Activated CD4-positive, alpha-beta T cell treated with anti-CD3 and anti-CD28 coated beads, Interleukin-2, amount 50 U/mL, for 48 hours (primary cell): ENCODE measurements around the gene TNFSF12.
"Not testable (repeated sequence)": the region's sequence is repeated elsewhere in the genome, so short reads cannot be mapped to it uniquely, and the experiment has no call there.

Source experiments
- DNase-seq, 2 experiments: peaks; one replicate each; pipeline ENCODE4 v3.0.0-alpha.2; 2020

Gene TNFSF12

DNA sequence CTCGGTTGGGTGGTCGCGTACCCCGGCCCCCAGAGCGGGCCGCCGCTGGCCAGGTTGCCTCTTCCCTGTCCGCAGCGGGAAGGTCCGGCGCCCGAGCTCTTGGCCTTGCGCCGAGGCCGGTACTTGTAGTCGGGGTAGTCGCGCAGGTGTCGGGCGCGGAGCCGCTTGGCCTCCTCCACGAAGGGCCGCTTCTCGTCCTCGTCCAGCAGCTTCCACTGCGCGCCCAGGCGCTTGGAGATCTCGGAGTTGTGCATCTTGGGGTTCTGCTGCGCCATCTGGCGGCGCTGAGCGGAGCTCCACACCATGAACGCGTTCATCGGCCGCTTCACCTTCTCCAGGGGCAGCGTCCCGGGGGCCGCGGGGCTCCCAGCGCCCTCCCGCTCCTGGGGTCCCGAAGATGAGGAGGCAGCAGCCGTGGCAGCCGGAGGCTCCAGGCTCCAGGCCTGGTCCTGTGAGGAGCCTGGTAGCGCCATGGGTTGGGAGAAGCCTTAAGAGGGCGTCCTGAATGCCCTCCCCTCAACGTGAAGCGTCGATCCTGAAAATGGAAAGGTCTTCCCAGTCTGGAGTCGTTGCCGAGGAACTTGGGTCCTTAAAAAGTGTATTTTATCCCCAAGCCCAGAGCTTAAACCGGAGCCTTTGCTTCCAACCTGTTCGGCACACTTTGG is 40.5 kb downstream of the TNFSF12 start:
- peak; percentile 68 to 73 for DNase-seq

DNA sequence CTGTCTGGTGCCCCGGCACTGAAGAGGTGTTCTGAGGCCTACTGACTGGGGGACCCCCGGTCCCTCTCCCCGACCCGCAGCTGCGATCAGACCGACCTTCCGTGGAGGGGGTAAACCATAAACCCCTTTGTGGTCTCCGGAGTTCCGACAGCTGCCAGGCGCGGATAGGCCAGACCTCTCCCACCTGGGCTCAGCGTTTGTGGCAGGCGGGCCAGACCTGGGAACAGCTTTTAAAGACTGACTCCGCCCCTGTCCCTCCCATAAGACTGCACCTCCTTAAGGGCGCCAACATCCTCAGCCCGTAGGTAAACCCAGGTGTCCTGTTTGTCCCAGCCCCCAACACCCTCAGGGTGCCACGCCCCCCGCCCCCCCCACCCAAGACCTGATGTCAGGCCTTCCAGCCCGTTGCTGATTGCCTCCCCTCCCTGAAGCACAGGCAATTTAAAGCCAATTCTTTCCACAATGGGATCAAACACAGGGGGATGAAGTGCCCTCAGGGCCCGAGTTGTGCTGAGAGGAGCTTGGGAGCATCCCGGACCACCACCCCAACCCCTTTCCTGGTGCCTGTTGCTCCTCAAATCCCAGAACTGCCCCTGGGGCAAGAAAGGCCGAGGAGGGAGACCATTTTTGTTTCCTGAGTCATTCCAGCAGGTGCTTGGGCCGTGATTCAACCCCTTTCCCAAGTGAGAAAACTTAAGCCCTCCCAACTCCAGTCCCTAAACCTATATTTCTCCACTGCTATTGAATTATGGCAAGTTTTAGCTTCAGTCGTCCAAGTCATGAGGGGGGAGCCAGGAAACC is 41.2 kb downstream of the TNFSF12 start, which contains the start of gene SOX15:
Gene SOX15, minus strand, starts transcription at position 204 of the 801 bp plus-strand sequence. CDS start 418 bp downstream, outside the sequence.
- no peak for DNase-seq

DNA sequence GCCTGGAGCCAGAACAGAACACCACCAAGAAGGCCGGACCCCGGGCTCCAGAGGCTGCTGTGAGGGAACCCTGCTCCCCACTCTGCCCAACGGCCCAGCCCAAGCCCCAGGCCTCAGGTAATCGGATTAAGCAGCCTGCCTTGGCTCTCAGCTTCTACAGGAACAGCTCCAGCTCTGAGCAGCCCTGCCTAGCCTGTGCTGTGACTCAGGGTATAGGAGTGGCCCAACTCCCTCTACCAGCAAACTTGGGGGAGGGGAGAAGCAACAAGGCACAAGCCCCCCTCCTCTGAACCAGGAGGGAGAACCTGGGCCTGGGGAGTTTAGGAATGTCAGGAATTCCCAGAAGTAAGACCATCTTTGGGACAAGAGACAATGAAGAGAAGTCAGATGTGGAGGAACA is 41.9 kb downstream of the TNFSF12 start:
- DNase-seq: no peak

DNA sequence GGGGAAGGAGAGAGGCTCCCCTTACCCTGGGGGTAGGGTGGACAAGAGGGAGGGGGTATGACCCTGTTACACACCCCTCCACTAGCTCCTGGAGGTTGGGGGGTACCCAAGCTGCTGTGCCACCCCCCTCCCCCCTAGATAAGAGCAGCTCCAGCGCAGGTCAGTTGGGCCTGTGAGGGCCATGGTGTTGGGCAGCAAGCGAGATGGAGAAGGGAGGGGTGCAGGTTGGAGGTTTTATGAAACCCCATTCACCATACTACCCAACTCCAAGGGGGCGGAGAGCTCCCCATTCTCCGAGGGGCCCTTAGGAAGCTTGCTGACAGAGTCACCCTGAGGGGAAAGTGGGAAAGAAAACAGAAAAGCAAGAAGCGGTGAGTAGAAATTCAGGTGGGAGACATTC is 42.7 kb downstream of the TNFSF12 start:
- DNase-seq: no peak

DNA sequence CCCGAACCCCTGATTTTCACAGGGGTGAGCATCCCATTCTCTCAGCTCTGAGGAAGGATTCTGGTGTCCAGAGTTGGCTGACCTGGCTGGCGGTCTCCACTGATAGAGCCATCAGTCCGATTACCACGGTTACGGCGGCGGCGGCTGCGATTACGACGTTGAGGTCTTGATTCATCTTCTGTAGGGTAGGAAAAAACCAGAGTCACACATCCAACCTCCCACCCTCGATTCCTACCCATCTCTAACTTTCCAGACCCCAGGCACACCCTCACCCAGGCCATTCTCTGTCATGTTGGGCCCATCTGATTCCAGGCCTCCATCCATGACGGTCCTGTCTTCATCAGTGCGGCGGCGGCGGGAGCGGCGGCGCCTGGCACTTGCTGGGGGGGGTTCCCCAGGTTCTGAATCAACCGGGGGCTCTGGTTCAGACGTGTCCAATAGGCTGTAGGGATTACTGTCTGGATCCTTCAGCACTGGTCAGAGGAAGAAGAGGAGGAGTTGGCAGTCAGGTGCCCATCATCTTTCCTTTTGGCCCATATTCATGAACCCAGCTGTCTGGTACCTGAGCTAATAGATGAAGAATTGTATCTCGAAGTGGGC is 43.7 kb downstream of the TNFSF12 start:
- no peak for DNase-seq

DNA sequence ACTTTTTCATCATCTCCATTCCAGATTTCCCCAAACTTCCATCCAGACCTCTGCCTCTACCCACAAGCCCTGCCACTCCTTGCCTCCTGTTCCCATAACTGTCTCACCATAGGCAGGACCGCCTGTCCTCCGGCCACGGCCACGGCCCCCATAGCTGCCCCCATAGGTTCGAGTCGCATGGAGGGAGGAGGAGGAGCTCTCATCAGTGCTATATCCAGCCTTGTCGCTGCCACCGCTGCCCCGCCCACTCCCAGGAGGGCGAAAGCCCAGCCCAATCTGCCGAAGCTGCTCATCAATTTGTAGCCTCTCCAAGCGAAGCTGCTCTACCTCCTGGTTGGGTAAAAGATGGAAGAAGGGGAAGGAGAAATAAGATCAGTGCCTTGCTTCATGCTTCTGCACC is 44.4 kb downstream of the TNFSF12 start:
- DNase-seq: no peak

DNA sequence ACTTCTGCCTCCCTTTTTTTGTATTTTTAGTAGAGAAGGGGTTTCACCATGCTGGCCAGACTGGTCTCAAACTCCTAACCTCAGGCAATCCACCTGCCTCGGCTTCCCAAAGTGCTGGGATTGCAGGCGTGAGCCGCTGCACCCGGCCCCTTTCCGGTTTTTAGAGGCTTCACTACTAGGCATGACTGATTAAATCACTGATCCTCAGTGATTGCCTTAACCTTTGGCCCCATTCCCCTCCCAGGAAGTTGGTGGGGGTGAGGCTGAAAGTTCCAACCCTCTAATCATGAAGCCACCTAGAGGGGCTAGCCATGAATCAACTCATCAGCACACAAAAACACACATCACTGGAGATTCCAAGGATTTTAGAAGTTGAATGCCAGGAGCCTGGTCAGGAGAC is 48.7 kb downstream of the TNFSF12 start:
- not testable (repeated sequence) for DNase-seq

DNA sequence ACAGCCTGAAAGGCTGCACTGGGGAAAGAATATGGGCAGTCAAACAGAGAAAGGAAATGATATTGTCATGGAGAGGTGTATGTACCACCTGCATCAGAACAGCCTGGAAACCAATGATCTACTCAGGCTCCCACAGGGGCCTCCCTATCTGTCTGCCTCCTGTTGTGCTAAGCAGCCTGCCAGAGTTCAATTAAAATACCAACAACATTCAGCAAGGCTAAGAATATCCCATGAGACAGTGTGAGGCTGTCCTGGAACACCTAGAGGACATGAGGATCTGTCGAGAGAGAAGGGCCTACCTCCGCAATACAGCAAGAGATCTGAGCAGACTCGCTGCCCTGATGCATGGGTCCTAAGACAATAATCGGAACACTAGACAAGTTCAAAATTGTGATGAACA is 57.4 kb downstream of the TNFSF12 start:
- no peak for DNase-seq
